GM12878 (cell line): ENCODE data around the gene MYO16. TPM values are rescaled to one million over a fixed set of nuclear protein-coding genes. Genes with fewer than 3 reads are reported as not detected.

Experiments used
- ATAC-seq: fragments of 200-7000 bp; cut with Tn5 transposase; 3 replicates; pipeline ENCODE4 v1.9.1; 2020; ENCODE audit warnings: mild to moderate bottlenecking, moderate library complexity
- BruUV-seq: library from RNA; stranded (reverse); fragments of 400-500 nt; replicated peaks from 2 replicates; lab custom pipeline; 2021; lab: Mats Ljungman, UMichigan
- CTCF ChIA-PET: fragments of 300-600 bp; sonication (Branson Sonifier 250); formaldehyde crosslinking; extraction: SDS; loops from one replicate; lab custom pipeline; 2021; ENCODE audit warnings: inconsistent platforms; lab: Yijun Ruan, JAX
- POLR2A ChIA-PET: fragments of 350-600 bp; formaldehyde crosslinking; extraction: SDS; loops from one replicate; lab custom pipeline; 2021; ENCODE audit warnings: inconsistent platforms; lab: Charles Lee
- RAD21 ChIA-PET: fragments of 300-600 bp; sonication (Branson Sonifier 250); formaldehyde crosslinking; loops from one replicate; lab custom pipeline; 2023; ENCODE audit warnings: antibody characterized with exemption; ENCODE audit not compliant: unreplicated experiment; lab: Charles Lee
- SMC1A ChIA-PET: fragments of 300-600 bp; sonication (Branson Sonifier 250); formaldehyde crosslinking; loops from one replicate; lab custom pipeline; 2023; ENCODE audit not compliant: unreplicated experiment, uncharacterized antibody; lab: Charles Lee
- DNase-seq: peaks from one replicate; pipeline ENCODE4 v3.0.0-alpha.2; 2011; ENCODE audit warnings: low read depth, low spot score
- FAIRE-seq: peaks from 3 replicates; lab custom pipeline; 2011; peaks lifted over from hg19 to GRCh38; lab: Jason Lieb, UNC
- H2AFZ ChIP-seq: 2 replicates; pipeline ENCODE4 v1.6.0; 2011; ENCODE audit warnings: low read depth, low read length, control low read depth; ENCODE audit not compliant: control insufficient read depth
- H3K27ac ChIP-seq: 2 replicates; pipeline ENCODE4 v1.5.1; 2011; ENCODE audit warnings: control low read depth; ENCODE audit not compliant: control insufficient read depth, insufficient read depth
- H3K27me3 ChIP-seq, 2 experiments: replicated peaks in 1 of 2; 2 replicates each; pipeline versions ENCODE4 v1.6.0 to v1.6.1; 2011; ENCODE audit warnings: low read length in 1 of 2; ENCODE audit not compliant: control insufficient read depth in 2 of 2, insufficient read depth in 2 of 2
- H3K36me3 ChIP-seq, 2 experiments: 2 replicates each; pipeline ENCODE4 v1.5.1; 2011; ENCODE audit warnings: low read length in 1 of 2; ENCODE audit not compliant: control insufficient read depth in 2 of 2, insufficient read depth in 2 of 2
- H3K4me1 ChIP-seq: 2 replicates; pipeline ENCODE4 v1.6.1; 2011; ENCODE audit warnings: mild to moderate bottlenecking, low read length, moderate library complexity, mixed read lengths; ENCODE audit not compliant: control insufficient read depth, insufficient read depth
- H3K4me2 ChIP-seq: 2 replicates; pipeline ENCODE4 v1.6.0; 2011; ENCODE audit warnings: control low read depth; ENCODE audit not compliant: control insufficient read depth, insufficient read depth
- H3K4me3 ChIP-seq: fragments of 200-600 bp; sonication (generic); 2 replicates; pipeline ENCODE4 v1.5.1; 2016
- H3K79me2 ChIP-seq: 2 replicates; pipeline ENCODE4 v1.6.0; 2011; ENCODE audit warnings: low read length; ENCODE audit not compliant: control insufficient read depth, insufficient read depth
- H3K9ac ChIP-seq: 2 replicates; pipeline ENCODE4 v1.8.0; 2011; ENCODE audit warnings: low read length, control low read depth, mixed read lengths; ENCODE audit not compliant: control insufficient read depth, insufficient read depth
- H3K9me3 ChIP-seq: replicated peaks from 3 replicates; pipeline ENCODE4 v1.5.1; 2011; ENCODE audit warnings: mild to moderate bottlenecking, low read length; ENCODE audit not compliant: control insufficient read depth, insufficient read depth
- H4K20me1 ChIP-seq: 2 replicates; pipeline ENCODE4 v1.6.0; 2011; ENCODE audit not compliant: control insufficient read depth, insufficient read depth
- BHLHE40 ChIP-seq, 2 experiments: fragments of 450-650 bp in 1 of 2; IDR thresholded peaks; 2 replicates each; pipeline ENCODE4 v1.6.1; 2011 to 2017; ENCODE audit warnings: low read depth in 2 of 2, borderline replicate concordance in 1 of 2, improper control_type of control experiment in 1 of 2, low read length in 1 of 2, mild to moderate bottlenecking in 1 of 2
- CREB1 ChIP-seq: IDR thresholded peaks from 2 replicates; pipeline ENCODE4 v1.6.1; 2012; ENCODE audit warnings: low read depth, mild to moderate bottlenecking, inconsistent platforms
- IKZF1 ChIP-seq: fragments of 450-650 bp; conservative IDR thresholded peaks from 2 replicates; pipeline ENCODE4 v1.6.1; 2017; ENCODE audit warnings: antibody characterized with exemption, mild to moderate bottlenecking
- KAT2A ChIP-seq: conservative IDR thresholded peaks from 2 replicates; pipeline ENCODE4 v1.6.1; 2011; ENCODE audit warnings: low read depth, low read length; ENCODE audit not compliant: control insufficient read depth
- MEF2B ChIP-seq: fragments of 450-650 bp; IDR thresholded peaks from 2 replicates; pipeline ENCODE4 v1.6.1; 2018; ENCODE audit warnings: mild to moderate bottlenecking, moderate library complexity; ENCODE audit not compliant: partially characterized antibody, poor library complexity, severe bottlenecking
- PML ChIP-seq: IDR thresholded peaks from 2 replicates; pipeline ENCODE4 v1.6.1; 2012; ENCODE audit warnings: low read length, inconsistent platforms
- POLR2AphosphoS2 ChIP-seq: IDR thresholded peaks from 2 replicates; pipeline ENCODE4 v1.6.1; 2011; ENCODE audit warnings: low read depth, mild to moderate bottlenecking, low read length, improper control_type of control experiment, moderate library complexity
- TCF7 ChIP-seq: IDR thresholded peaks from 2 replicates; pipeline ENCODE4 v1.6.1; 2014; ENCODE audit warnings: antibody characterized with exemption, borderline replicate concordance
- WRNIP1 ChIP-seq: IDR thresholded peaks from 2 replicates; pipeline ENCODE4 v1.6.1; 2011; ENCODE audit warnings: low read depth, low read length, improper control_type of control experiment, borderline replicate concordance
- in situ Hi-C: fragments of 300-500 bp; cut with MboI; formaldehyde crosslinking; loops from 9 replicates; pipeline ENCODE4 v1.14.3; 2018; ENCODE audit warnings: mixed read lengths
- intact Hi-C: fragments of 100-400 bp; cut with micrococcal nuclease; formaldehyde crosslinking; loops from one replicate; pipeline ENCODE4 v1.14.2; 2022; ENCODE audit not compliant: unreplicated experiment
- polyA plus RNA-seq, 11 experiments: library from polyadenylated mRNA; depleted of rRNA in 4 of 11; unstranded in 6 of 11; stranded (reverse) in 5 of 11; fragments of >200 nt; fragmentation: Nextera tagmentation in 4 of 11; fragmentation: Illumina TruSeq in 1 of 11; extraction: Ambion mirVana in 4 of 11; extraction: Trizol in 1 of 11; gene quantifications; 1 replicate in 1 of 11; 2 replicates in 10 of 11; pipeline versions ENCODE4 v1.2.1 to v1.2.3, GENCODE V29; 2011 to 2016; ENCODE audit warnings: inconsistent platforms in 2 of 11, missing spikeins in 2 of 11, low read depth in 1 of 11
- total RNA-seq, 4 experiments: library from RNA; depleted of rRNA in 3 of 4; stranded (reverse); fragments of >200 nt in 3 of 4; fragmentation: Illumina TruSeq in 1 of 4; extraction: Trizol in 1 of 4; gene quantifications; 2 replicates each; pipeline versions ENCODE4 v1.2.1 to v1.2.3, GENCODE V29; 2013 to 2021
- TF ChIP-seq, protein P1 (sequence below): IDR thresholded peaks from 2 replicates; pipeline ENCODE4 v1.6.1; 2011; ENCODE audit warnings: borderline replicate concordance, low read depth, mild to moderate bottlenecking, moderate library complexity, mixed read lengths, low read length; ENCODE audit not compliant: insufficient read depth; ENCODE audit errors: extremely low read length
- TF ChIP-seq, protein P2 (sequence below): fragments of 450-650 bp; IDR thresholded peaks from 2 replicates; pipeline ENCODE4 v1.6.1; 2017; ENCODE audit warnings: mild to moderate bottlenecking, moderate library complexity

MYO16 gene
- total and polyA plus RNA-seq, 10 of the 15 experiments (the other 5 are each of a cell fraction or from before 2014, with no cell fraction given): under 0.01 to 1.7 (median 0.05) TPM; not detected in 4

DNA sequence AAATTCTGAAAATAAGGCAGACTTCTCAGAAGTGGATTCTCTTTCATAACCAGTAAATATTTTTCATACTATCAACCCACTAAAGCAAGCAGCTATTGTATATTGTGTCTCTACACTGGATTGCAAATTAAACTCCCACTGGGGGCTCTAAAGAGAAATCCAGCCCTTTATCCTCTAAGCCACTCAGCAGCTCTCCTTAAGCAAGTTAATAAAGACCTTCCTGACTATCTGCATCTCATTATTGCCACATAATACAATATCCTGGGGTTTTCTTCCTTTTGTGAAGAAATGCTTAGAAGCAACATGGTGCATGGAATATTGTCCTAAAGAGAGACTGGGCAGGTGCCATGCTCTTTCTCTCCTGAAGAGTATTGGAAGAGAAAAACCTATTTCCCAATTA is 521.3 kb downstream of the MYO16 start:
- FAIRE-seq: no peak
- POLR2A ChIA-PET: no interaction called here
- no peaks in the 10 kb centered on the region for H3K36me3 ChIP-seq
- no peaks in the 10 kb centered on the region for H3K4me1 ChIP-seq
- BruUV-seq: no TSS peak
- intact Hi-C loops: no loop called here
- RAD21 ChIA-PET: interaction anchor here (2.2 kb wide), 1 partner anchor 12 kb away, joined by 9 read pairs; no protein-coding TSS in a partner anchor
- TF ChIP-seq TCF7 (no peak), MEF2B (no peak), KAT2A (no peak), WRNIP1 (no peak), BHLHE40 (IDR thresholded peaks at IDR 0.05; ENCODE audit: borderline replicate concordance in 1 of 2, low read depth in 2 of 2, low read length in 1 of 2) (no peak), IKZF1 (no peak), POLR2AphosphoS2 (no peak), CREB1 (no peak), PML (no peak)
- TF ChIP-seq, protein P1, sequence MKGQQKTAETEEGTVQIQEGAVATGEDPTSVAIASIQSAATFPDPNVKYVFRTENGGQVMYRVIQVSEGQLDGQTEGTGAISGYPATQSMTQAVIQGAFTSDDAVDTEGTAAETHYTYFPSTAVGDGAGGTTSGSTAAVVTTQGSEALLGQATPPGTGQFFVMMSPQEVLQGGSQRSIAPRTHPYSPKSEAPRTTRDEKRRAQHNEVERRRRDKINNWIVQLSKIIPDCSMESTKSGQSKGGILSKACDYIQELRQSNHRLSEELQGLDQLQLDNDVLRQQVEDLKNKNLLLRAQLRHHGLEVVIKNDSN: no peak
- TF ChIP-seq, protein P2, sequence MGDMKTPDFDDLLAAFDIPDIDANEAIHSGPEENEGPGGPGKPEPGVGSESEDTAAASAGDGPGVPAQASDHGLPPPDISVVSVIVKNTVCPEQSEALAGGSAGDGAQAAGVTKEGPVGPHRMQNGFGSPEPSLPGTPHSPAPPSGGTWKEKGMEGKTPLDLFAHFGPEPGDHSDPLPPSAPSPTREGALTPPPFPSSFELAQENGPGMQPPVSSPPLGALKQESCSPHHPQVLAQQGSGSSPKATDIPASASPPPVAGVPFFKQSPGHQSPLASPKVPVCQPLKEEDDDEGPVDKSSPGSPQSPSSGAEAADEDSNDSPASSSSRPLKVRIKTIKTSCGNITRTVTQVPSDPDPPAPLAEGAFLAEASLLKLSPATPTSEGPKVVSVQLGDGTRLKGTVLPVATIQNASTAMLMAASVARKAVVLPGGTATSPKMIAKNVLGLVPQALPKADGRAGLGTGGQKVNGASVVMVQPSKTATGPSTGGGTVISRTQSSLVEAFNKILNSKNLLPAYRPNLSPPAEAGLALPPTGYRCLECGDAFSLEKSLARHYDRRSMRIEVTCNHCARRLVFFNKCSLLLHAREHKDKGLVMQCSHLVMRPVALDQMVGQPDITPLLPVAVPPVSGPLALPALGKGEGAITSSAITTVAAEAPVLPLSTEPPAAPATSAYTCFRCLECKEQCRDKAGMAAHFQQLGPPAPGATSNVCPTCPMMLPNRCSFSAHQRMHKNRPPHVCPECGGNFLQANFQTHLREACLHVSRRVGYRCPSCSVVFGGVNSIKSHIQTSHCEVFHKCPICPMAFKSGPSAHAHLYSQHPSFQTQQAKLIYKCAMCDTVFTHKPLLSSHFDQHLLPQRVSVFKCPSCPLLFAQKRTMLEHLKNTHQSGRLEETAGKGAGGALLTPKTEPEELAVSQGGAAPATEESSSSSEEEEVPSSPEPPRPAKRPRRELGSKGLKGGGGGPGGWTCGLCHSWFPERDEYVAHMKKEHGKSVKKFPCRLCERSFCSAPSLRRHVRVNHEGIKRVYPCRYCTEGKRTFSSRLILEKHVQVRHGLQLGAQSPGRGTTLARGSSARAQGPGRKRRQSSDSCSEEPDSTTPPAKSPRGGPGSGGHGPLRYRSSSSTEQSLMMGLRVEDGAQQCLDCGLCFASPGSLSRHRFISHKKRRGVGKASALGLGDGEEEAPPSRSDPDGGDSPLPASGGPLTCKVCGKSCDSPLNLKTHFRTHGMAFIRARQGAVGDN: no peak
- TF ChIP-seq, all 136 proteins: peak for 0
- no peak overlapping the region for H2AFZ ChIP-seq
- ChIA-PET SMC1A (interaction anchor here (0.6 to 2.4 kb wide), 4 partner anchors 9 to 963 kb away, joined by 3 to 10 read pairs (median 4); no protein-coding TSS in a partner anchor), CTCF (interaction anchor here (1.2 to 1.5 kb wide), 3 partner anchors 8 to 16 kb away, joined by 4 read pairs; no protein-coding TSS in a partner anchor)
- DNase-seq: no peak
- no peaks in the 10 kb centered on the region for H3K79me2 ChIP-seq
- no peak overlapping the region for H3K4me2 ChIP-seq
- no peak overlapping the region for H3K27ac ChIP-seq
- H3K9me3 ChIP-seq: no peaks in the 10 kb centered on the region
- H3K9ac ChIP-seq: no peak overlapping the region
- no peak for ATAC-seq
- in situ Hi-C loops: loop anchor here (25.0 kb wide), 1 partner anchor 2012 kb away; no protein-coding TSS in a partner anchor
- H3K4me3 ChIP-seq: no peak overlapping the region
- no peaks in the 10 kb centered on the region for H4K20me1 ChIP-seq
- no peaks in the 10 kb centered on the region; a peak in 1 of 4 replicates for H3K27me3 ChIP-seq
